Measurements from ENCODE around the gene TP63. TPM values are rescaled to one million over a fixed set of nuclear protein-coding genes. Genes with fewer than 3 reads are reported as not detected.

TP63 gene
- total and polyA plus RNA-seq, 3 donors from 2014 or later: 5.2 to 10.5 (median 6.0) TPM

DNA sequence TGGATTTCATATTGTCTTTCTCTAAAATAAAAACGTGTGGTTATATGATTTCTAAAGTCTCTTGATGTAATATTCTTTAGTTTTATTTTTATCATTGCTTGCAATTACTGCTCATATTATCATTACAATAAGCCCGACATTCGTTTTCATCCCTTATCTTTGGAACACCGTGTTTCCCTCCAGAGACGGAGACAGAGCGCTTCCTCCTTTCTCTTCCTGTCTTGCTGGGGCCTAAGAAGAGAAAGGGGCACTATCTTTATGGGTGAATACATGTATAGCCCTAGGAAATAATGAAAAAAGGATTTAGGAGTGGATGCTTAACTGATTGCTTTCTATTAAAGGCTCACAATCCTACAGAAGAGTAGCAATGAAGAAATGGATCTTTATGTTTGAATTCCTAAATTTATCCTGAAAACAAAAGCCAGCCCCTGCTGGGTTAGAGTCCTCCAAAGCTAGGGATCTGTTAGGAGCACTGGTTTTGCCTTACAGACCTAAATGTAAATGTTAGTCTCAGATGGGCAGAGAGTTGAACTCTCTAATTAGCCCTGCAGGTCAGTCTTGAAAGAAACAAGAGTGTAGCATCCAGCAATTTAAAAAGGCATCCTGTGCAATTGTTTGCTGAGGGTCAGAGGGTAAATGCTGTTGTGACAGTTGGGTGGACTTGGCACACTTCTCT is 145.1 kb downstream of the TP63 start:
- no peak overlapping the region for H3K4me3 ChIP-seq
- H3K27me3 ChIP-seq: no peaks in the 10 kb centered on the region
- H3K9me3 ChIP-seq: no peaks in the 10 kb centered on the region
- WGBS, 2 donors: 20 to 30% methylated on average over 6 of the region's 6 CpGs
- no peak for TF ChIP-seq CTCF (IDR thresholded peaks at IDR 0.05)
- TF ChIP-seq POLR2A (IDR thresholded peaks at IDR 0.05): no peak
- H3K4me1 ChIP-seq: no peaks in the 10 kb centered on the region
- DNase-seq: no peak
- no peak overlapping the region for H3K27ac ChIP-seq
- no peaks in the 10 kb centered on the region for H3K36me3 ChIP-seq (ENCODE audit: low read depth, missing control alignments)
- intact Hi-C loops (cut with DNase I; ENCODE audit: low total_unique reads): no loop called here

DNA sequence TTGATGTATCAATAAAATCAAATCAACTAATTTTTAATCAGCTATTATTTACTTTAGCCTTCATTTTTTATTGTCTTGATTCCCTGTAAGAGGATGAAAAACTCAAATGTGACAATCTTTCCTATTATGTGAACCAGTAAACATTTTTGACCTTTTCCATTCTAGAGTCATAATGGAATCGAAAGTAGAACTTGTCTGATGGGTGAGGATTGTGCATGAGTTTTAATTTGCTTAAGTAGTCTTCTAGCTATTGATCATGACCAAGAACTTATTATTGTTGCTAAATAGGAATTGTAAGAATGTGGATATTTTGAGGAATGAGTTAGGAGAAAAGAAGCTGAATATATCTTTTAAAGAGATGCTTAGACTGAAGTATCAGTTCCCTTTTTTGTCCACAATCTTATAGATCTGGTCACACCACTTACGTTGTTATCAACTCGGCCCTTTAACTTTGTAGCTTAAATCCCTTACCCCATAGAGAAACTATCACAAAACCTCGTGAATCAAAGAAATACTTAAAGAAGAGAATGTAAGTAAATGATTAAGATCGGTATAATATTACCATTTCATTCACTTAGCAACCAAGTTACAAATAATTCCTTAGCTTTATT is 147.3 kb downstream of the TP63 start:
- Histone ChIP-seq H3K27ac (no peak overlapping the region), H3K36me3 (ENCODE audit: low read depth, missing control alignments) (no peaks in the 10 kb centered on the region), H3K4me1 (no peaks in the 10 kb centered on the region), H3K4me3 (no peak overlapping the region), H3K9me3 (no peaks in the 10 kb centered on the region), H3K27me3 (no peaks in the 10 kb centered on the region)
- no peak for DNase-seq
- WGBS, 2 donors: 87% methylated on average over 5 of the region's 5 CpGs
- intact Hi-C loops (cut with DNase I; ENCODE audit: low total_unique reads): no loop called here
- TF ChIP-seq CTCF (IDR thresholded peaks at IDR 0.05) (no peak), POLR2A (IDR thresholded peaks at IDR 0.05) (no peak)

DNA sequence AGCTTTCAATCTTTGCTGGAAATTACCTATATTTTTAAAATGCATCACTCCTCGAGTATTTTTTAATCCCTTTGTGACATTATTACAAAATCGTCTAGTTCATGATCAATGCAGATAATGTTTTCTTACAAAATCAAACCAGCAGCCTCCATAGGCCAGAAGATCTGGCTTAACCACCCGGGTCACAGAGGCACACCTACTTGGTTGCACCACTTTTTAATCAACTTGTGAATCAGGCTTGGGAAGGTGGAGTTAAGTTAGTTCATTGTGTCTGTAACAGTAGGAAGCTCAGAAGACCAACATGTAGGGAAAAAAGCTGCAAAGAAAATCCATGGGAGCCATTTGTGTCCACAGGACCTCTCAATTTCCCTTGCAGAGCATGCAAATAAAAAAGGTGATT is 148.0 kb downstream of the TP63 start:
- Histone ChIP-seq H3K4me3 (no peak overlapping the region), H3K4me1 (no peaks in the 10 kb centered on the region), H3K27ac (no peak overlapping the region), H3K36me3 (ENCODE audit: low read depth, missing control alignments) (no peaks in the 10 kb centered on the region), H3K27me3 (no peaks in the 10 kb centered on the region), H3K9me3 (no peaks in the 10 kb centered on the region)
- DNase-seq: no peak
- intact Hi-C loops (cut with DNase I; ENCODE audit: low total_unique reads): no loop called here
- no peak for TF ChIP-seq POLR2A (IDR thresholded peaks at IDR 0.05)
- TF ChIP-seq CTCF (IDR thresholded peaks at IDR 0.05): no peak
- 91 to 93% methylated on average over 3 of the region's 3 CpGs for WGBS, 2 donors

DNA sequence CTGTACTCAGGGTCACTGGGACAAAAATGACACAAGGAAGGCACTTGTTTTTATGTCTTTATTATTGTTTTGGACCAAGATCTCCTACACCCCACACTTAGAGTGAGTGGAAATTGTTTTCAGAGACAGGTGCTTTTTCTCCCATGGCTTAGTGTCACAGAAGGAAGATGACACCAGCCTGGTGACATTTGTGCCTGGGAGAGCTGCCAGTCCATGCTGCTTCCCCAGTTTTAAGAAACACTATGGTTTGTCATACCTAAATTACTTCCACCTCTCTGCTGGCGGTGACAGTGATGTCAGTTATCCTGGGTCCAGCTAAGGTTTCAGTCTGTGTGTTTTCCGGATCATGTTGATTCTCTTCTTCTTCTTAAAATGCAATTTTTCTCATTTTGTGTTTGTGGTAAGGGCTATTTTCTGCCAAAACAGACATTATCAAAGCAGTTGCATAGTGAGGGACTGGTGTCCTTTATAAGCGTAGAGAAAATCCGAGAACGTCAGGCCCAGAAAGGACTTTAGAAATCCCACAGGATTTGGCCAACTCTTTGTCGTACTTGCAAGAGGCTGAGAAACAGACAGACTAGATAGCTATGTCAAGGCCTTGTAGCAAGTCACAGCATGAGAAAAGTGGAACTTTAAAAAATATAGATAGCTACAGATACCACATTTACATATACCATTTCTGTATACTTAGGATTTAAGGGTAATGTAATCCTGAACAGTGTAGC is 149.5 kb downstream of the TP63 start:
- Histone ChIP-seq H3K9me3 (no peaks in the 10 kb centered on the region), H3K36me3 (ENCODE audit: low read depth, missing control alignments) (no peaks in the 10 kb centered on the region), H3K27ac (no peak overlapping the region), H3K4me1 (no peaks in the 10 kb centered on the region), H3K4me3 (no peak overlapping the region), H3K27me3 (no peaks in the 10 kb centered on the region)
- DNase-seq: no peak
- TF ChIP-seq POLR2A (IDR thresholded peaks at IDR 0.05): no peak
- intact Hi-C loops (cut with DNase I; ENCODE audit: low total_unique reads): no loop called here
- 67 to 84% methylated on average over 6 of the region's 6 CpGs for WGBS, 2 donors

DNA sequence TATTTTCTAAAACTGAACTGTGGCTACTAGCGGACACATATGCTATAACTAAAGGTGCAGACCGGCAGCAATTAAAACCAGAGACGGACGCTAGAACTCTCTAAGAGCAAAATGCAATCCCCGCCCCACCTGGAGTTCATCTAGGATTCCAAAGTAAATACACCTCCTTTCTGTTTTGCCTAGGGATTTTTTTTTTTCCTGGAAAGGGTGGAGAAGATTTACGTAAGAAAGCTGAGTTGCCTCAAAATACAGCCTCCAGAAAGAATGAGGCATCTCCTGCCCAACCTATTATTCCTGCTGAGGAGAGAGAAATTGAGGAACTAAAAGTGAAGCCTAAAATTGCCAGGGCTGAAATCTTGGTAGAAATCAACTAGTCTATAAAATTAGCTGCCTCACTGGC is 150.2 kb downstream of the TP63 start:
- TF ChIP-seq CTCF (IDR thresholded peaks at IDR 0.05) (no peak), POLR2A (IDR thresholded peaks at IDR 0.05) (no peak)
- WGBS, 2 donors: 90 to 93% methylated on average over 6 of the region's 6 CpGs
- Histone ChIP-seq H3K9me3 (no peaks in the 10 kb centered on the region), H3K36me3 (ENCODE audit: low read depth, missing control alignments) (no peaks in the 10 kb centered on the region), H3K27ac (no peak overlapping the region), H3K4me3 (no peak overlapping the region), H3K4me1 (no peaks in the 10 kb centered on the region), H3K27me3 (no peaks in the 10 kb centered on the region)
- intact Hi-C loops (cut with DNase I; ENCODE audit: low total_unique reads): no loop called here
- DNase-seq: no peak
